Stimulated activated CD8-positive, alpha-beta memory T cell treated with anti-CD3 and anti-CD28 coated beads, Interleukin-12 subunit alpha, Interleukin-12 subunit beta, amount 100 ng/mL, for 4 hours (primary cell): ENCODE data around the gene SCML2.
A peak's percentile ranks its signal among the peaks of the same experiment; 100 is the strongest.
"Not testable (repeated sequence)": the region's sequence is repeated elsewhere in the genome, so short reads cannot be mapped to it uniquely, and the experiment has no call there.

ENCODE experiments used
- DNase-seq: peaks from one replicate; pipeline ENCODE4 v3.0.0-alpha.2; 2020; ENCODE audit warnings: low read depth

Gene SCML2

DNA sequence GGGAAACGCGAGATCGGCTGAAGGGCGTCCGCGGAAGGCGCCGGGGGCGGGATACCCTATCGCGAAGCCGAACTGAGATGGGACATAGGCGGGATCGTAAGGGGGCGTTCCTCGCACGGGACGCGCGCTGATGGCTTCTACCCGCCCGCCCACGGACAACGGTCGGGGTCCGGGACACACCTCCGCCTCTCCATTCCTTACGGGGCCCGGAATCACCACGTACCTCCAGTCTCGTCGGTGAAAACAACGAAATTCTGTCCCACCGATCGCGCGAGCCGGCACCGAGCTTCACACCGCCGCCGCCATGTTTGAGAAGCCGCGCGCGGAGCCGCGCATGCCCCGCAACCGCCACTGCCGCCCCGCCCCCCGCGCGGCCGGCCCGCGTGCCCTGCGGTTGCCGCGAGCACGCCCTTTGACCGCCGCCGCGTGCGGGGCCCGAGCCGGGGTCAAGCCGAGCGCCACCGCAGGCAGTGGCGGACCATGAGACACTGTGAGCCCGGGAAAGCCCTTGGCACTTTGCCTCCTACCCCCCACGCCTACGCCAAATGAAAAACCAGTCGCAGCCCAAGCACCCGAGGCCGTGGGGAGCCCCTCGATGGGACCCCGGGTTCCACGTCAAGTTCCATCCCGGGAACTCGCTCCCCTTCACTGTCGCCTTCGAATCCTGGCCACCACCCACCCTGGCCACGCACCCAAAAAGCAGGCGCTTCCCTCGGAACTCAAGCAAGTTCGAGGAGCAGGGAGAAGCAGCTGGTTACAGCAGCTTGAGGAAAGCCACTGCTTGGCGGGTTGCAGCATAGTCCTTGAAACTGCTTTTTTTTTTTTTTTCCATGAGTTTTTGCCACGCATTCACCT lies at the start of gene SCML2:
SCML2 (minus strand) TSS at position 320 of the 855 bp plus-strand sequence. CDS start 20,617 bp downstream, outside the sequence.
- DNase-seq: peak; percentile 24

GRCh38 chrX:18401848-18402213 lies 47.3 kb upstream of the SCML2 start:
- no peak for DNase-seq

GRCh38 chrX:18394477-18394876 lies 40.0 kb upstream of the SCML2 start:
- DNase-seq: no peak

- DNase-seq: no peak
Measured at GRCh38 chrX:18390941-18391538, 36.6 kb upstream of the SCML2 start.

DNA sequence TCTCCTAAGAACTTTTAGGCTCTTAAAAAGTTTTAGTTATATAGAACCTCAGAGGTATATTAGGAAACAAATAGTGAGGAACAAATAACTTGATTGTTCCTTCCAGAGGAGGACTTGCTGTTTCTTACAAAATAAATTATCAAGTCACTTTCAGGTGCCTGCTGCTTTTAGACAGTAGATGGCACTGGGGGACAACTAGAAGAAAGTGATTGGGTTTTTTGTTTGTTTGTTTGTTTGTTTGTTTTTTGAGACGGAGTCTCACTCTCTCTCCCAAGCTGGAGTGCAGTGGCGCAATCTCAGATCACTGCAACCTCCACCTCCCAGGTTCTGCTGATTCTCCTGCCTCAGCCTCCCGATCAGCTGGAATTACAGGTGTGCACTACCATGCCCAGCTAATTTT lies 35.5 kb upstream of the SCML2 start:
- DNase-seq: no peak

GRCh38 chrX:18377796-18378195 lies 23.3 kb upstream of the SCML2 start:
- DNase-seq: no peak

DNA sequence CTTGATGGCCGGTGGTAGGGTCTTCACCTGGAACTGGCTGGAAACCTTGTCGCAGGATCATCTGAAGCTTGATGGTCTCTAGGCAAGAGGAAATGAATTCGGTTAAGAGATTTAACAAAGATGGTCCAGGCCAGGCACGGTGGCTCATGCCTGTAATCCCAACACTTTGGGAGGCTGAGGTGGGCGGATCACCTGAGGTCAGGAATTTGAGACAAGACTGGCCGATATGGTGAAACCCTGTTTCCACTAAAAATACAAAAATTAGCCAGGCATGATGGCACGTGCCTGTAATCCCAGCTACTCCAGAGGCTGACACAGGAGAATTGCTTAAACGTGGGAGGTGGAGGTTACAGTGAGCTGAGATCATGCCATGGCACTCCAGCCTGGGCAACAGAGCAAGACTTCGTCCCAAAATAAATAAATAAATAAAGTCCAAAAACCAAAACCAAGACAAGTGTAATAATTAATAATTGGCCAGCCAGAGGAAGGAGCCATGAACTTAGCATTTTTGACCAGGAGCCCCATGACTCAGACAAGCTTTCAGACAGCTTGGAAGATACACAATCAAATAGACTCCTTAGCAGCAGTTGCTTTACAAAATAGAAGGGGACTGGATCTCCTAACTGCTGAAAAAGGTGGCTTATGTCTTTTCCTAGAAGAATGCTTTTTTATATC lies 20.8 kb upstream of the SCML2 start:
- DNase-seq: not testable (repeated sequence)

DNA sequence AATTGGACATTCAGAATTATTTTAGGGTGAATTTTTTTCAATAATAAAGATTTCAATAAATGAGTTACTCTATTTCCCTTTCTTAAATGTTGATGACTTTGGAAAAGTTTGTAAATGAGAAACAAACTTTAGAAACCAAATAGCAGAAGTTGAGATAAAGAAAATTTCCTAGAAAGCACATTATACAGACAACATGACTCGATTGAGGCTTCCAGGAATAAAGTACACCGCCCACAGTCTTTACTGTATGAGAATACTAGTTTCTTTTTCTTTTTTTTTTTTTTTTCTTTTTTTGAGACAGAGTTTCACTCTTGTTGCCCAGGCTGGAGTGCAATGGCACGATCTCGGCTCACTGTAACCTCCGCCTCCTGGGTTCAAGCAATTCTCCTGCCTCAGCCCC lies 14.6 kb upstream of the SCML2 start:
- not testable (repeated sequence) for DNase-seq

DNA sequence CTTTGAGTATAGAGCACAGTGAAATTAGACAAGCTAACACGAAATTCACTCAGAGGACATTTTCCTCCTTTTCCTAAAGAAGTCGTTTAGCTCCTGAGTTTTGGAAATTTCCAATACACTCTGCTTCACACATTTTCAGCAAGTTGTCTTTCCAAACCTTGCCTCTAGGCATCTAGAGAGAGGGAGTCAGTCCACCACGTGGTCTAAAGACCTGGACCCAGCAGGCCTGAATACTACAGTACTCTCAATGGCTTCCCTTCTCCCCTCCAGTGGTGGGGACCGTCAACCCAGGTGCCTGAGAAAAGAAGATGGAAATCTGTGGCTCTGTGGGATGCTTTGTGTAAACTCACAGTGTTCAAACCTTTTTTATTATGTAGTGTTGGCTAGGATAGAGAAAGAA lies 13.9 kb upstream of the SCML2 start:
- DNase-seq: no peak

GRCh38 chrX:18360867-18361266 lies 6.4 kb upstream of the SCML2 start:
- DNase-seq: no peak

DNA sequence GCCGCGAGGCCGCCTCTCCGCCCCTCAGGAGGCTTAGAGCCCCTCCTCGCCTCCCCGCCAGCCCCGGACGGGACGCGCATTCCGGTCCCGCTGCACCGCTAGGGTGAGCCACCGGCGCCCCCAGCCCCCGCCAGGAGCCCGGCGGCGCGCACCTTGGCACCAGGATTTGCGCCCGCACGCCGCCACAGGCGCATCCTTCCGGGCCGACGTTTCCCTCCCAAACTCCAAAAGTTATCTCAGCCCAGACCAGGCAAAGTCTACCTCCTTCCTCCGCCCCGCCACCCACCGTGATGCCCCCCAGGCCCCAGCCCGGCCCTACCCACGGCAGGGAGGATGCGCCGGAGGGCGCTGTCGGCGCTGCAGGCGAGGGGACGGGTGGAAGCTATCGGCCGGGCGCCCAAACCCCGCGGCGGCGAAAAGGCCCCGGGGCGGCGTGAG lies 538 bp downstream of the SCML2 start:
- no peak for DNase-seq

DNA sequence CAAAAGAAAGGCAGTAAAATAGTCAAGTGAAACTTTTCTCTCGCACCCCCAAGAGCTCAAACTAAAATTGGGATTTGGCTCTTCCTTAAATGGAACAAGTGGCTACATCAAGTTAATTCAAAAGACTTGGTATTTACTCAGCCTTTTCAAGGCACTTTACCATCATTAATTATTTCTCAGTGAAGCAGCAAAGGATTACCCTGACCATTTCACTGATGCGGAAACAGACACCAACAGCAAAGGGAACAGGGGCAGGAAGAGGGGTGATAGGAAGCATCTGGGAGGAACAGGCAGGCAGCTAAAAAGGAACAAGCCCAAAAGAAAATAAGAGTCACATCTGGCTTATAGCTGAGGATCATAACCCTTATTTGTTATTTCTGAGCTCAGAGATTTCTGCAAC lies 2.7 kb downstream of the SCML2 start:
- DNase-seq: no peak

DNA sequence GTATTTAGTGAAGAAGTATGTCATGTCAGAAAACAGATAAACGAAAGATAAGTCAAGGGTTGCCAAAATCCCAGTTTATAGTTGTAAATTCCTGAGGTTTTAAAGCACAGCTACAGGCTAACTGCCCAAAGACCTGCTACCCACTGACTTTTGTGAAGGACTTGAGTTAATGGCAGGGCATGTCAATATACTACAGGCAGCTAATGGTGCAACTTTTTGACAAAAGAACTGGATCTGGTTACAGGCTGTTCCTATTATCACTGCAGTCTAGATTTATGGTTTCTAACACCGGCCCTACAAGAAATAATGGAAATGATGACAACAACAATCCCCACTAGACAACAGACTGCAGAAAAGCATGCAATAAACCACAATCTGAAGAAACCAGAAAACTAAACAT lies 6.4 kb downstream of the SCML2 start:
- DNase-seq: no peak

- no peak for DNase-seq
Measured at GRCh38 chrX:18309401-18309800, 45.1 kb downstream of the SCML2 start.

DNA sequence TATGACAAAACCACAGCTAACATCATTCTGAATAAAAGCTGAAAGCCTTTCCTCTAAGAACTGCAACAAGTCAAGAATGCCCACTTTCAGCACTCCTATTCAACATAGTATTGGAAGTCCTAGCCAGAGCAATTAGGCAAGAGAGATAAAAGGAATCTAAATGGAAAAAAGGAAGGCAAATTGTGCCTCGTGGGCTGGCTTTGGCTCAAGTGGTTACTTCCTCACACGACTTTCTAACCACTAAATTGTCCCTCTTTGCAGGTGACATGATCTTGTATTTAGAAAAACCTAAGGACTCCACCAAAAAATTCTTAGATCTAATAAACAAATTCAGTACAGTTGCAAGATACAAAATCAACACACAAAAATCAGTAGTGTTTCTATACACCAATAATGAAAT lies 57.2 kb downstream of the SCML2 start:
- DNase-seq: no peak

- no peak for DNase-seq
Measured at GRCh38 chrX:18294893-18295292, 59.6 kb downstream of the SCML2 start.

DNA sequence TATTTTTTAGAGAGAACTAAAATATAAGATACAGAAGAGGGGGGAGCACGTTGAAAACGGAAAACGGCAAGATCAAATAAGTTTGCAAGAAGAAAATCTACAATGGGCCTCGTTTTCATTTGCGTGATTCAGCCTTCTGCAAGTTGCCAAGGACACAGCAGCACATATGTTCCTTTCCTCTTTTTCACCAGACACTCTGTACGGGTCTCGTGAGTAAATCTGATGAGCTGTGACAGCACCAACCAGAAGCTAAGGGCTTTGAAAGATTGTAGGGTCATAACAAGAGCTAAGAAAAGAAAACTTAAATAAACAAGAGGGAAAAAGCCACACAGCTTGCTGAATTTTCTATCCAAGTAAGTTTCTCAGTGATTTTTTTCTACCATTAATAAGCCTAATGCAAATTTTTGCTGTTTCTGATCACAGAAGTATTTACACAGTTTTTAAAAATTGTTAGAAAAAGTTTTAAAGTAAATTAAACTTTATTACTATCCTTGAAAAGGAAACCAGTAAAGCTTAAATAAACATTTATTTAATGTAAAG lies 63.4 kb downstream of the SCML2 start:
- DNase-seq: no peak

GRCh38 chrX:18290200-18290599 lies 64.3 kb downstream of the SCML2 start:
- no peak for DNase-seq

GRCh38 chrX:18288716-18289115 lies 65.8 kb downstream of the SCML2 start:
- no peak for DNase-seq

DNA sequence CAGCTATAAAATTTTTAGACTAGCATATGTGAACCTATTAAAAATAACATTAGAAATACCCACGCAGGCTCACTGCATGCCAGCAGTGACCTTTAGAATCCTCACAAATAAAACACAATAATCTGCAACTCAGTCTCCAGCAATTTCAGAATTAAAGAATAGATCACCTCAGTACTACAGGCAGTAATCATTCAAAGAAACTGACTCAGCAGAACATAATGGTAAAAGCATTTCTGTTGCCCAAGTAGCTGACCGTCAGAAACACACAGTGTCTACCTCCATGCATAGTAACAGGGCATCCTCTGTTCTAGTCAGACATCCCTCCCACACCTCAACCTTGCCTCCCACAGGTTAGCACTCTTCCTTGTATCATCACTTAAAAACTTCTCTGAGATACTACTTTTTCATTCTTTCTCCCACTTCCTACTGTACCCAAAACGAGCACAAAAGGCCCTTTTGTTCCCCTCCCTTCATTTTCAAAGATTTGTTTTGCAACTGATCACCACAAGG lies 68.1 kb downstream of the SCML2 start:
- no peak for DNase-seq

DNA sequence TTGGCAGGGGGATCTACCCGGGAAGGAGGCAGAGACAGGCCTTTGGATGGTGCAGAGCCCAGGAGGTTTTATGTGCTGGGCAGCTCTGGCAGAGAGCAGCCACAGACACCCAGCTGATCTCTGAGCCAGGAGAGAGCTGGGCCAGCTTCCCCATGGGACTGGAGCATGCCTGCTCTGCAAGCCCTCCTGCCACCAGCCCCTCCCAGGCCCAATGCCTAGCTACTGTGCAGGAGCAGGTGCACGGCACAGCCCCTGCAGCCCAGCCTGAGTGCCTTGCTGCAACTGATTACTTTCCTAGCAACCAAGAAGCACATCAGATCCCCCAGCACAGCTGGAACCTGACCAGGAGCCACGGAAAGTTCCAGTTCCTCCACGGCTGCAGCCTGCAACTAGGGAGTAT lies 76.0 kb downstream of the SCML2 start:
- DNase-seq: no peak

- DNase-seq: no peak
Measured at GRCh38 chrX:18272222-18272621, 82.3 kb downstream of the SCML2 start.

DNA sequence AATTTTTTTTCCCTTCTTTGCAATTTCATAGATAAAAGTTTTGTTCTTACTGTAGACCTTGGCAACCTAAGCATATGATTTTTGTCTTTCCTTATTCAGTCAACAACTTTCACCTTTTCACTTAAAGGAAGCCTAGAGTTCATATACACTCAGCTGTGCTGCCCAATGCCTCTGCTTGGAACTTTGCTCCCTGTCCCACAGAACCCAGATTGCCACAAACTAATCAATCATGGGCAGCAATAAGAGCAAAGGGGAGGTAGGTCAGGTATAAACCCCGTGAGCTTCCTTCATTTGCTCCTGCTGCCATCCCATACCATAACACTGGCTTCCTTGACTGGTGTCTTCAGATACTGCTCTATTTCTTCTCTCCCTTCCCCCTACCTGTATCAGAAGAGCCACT lies 82.8 kb downstream of the SCML2 start:
- DNase-seq: no peak
